Measurements from ENCODE around the gene STAU1.
"Not testable (repeated sequence)": the region's sequence is repeated elsewhere in the genome, so short reads cannot be mapped to it uniquely, and the experiment has no call there.

STAU1 gene

DNA sequence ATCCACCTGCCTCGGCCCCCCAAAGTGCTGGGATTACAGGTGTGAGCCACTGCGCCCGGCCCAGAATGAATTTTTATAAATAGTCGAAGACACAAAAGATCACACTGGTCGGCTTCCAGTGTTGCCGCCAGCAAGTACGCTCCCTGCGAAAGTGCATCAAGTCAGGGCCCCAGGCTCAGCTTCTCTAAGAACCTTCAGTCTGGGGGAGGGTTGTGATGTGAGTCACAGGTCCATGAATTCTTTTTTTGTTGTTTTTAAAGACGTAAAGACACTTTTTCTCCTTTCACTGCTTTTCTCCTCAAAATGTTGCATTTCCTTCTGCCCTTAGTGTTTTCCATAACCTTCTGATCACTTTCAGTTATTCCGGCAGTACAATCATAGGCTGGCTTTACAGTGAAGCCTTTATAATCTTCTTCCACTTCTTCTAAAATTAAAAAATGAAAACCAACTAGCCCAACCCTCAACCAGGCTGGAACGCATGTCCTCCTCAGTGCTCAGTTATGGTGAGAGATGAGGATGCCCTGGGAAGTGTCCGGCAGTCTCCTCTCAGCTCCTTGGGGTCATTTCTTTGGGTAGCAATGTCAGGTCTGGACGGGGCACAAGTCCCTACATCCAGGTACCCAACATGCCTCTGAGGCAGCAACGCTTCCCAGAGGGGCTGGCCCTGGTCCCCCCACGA, 75.4 kb downstream of the STAU1 start:
- no peak for DNase-seq

DNA sequence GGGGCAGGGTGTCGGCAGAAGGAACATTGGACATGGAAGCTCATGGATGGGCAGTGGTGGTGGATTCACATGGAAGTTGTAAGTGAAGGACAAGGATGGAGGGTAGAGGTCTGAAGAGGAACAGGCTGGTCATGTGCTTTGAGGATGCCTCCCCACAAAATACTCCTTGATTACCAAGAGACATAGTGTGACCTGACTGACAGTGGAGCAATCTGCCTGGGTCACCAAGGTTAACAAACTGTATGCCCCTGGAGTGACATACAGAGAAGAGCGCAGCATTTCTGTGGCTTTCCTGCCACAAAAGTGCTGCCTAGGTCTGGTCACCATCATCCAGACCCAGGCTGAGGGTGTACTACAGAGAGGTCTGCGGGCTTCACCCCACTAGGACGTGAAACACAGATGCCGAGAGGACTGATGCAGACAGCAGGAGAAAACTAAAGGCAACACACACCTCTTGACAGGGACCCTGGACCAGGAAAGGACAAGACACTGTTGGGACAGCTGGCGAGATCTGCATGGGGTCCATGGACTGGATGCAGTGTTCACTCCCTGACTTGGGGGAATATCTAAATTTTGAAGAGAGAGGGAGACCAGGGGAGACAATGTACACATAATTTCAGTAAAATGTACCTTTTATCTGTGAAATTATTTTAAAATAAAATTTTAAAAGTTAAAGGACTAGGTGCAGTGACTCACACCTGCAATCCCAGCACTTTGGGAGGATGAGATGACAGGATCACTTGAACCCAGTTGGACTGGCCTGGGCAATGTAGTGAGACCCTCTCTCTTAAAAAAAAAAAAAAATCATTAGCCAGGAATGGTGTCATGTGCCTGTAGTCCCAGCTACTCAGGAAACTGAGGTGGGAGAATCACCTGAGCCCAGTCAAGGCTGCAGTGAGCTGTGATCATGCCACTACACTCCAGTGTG, 77.1 kb downstream of the STAU1 start:
- no peak for DNase-seq

DNA sequence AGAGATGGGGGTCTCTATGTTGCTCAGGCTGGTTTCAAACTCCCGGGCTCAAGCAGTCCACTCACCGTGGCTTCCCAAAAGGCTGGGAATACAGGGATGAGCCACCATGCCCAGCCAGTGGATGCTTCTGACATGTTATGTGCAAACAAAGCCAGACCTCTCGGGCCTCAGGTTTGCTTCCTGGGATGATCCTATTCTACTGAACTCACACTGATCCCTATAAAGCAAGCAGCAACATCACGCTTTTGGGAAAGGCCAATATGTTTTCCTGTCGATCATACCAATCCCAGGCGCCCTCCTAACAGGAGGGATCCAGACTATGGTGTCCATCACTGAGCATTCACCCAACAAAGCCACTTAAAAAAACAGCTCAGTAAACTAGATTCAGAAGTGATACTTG, 81.8 kb downstream of the STAU1 start:
- DNase-seq: no peak

DNA sequence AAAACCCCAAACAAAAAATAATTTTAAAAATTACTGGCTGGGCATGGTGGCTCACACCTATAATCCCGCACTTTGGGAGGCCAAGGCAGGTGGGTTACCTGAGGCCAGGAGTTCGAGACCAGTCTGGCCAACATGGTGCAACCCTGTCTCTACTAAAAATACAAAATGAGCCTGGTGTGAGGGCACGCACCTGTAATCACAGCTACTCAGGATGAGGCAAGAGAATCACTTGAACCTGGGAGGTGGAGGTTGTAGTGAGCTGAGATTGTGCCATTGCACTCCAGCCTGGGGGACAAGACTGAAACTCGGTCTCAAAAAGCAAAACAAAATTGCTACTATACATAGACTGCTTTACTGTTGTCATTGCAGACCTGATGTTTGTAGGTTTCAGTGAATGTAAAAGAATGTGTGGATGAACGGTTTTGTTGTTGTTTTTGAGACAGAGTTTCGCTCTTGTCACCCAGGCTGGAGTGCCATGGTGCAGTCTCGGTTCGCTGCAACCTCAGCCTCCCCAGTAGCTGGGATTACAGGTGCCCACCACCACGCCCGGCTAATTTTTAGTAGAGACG, 83.1 kb downstream of the STAU1 start:
- DNase-seq: not testable (repeated sequence)

DNA sequence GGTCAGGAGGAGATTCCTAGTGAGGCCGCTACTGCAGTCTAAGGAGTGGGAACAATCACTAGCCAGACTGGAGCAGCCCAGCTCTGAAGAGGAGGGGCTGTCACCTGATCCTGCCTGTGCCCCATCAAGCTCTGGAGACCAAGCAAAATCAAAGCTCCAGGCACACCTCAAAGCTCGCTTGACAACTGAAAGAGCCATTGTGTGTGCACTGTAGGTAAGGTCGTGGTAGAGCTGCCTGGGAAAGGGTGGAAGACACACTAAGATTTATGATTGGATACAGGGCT, 83.8 kb downstream of the STAU1 start:
- DNase-seq: no peak

DNA sequence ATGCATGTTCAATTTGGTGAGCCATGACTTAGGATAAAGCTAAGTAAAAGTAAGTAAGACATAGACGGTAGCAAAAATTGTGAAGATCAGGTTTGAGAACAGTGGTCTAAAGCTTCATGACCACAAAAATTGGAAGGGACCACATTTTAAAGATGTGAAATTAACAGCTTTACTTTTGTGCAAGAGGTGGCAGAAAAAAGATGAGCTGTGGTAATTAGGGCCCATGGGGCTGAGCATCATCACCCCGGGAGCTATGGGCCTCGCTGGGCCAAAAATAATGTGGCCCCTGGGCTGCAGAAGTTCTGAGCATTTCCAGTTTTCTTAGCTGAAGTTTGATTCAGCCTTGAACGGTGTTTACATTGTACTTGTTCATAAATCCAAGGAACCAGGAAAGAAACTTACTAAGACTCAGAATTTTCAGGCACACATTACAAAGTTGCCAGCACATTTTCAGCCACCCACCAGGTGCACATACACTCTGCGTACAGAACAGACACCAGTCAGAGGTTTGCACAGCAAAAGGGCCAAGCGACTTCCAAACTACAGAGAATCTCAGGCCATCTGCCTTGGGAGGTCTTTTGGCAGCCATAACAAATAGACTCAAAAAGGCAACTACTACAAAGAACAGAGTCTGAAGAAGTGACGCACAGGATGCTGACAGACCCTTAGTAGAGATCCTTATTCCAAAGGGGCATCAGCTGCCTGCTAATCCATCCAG, 84.3 kb downstream of the STAU1 start:
- no peak for DNase-seq

DNA sequence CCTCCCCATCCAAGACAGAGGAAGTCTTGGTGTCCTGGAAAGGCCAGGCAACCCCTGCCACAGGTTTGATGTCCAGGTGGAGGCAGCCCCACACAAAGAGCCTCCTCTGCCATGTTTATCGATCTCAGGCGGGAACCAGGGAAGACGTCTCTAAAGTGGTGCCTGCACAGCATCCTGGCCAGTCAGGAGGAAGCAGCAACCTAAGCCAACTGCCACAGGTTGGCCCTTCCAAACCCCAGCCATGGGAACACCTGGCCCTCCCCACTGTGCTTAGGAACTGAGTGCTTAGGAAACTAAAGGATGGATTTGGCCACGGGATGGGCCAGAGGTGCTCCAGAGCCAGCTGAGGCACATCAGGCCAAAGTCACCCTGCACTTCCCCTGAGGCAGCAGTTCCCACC, 85.1 kb downstream of the STAU1 start:
- DNase-seq: no peak

DNA sequence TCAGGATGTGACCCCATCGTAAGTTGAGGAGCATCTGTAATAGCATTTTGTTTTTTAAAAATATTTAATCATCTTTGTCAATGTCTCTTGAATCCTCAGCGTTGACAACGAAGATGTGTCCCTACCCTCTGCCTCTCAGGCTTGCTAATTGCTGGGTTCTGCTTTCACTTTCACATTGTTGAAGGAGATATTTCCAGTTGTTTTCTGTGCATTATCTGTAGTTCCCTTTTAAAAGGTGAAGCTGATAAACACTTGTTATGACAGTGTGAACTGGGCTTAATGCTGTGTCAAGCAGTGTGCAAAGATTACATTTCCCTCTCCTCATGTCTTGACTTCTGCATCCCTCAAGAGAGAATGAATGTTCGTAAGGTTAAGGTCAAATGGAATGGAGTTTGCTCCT, 87.2 kb downstream of the STAU1 start:
- DNase-seq: no peak

DNA sequence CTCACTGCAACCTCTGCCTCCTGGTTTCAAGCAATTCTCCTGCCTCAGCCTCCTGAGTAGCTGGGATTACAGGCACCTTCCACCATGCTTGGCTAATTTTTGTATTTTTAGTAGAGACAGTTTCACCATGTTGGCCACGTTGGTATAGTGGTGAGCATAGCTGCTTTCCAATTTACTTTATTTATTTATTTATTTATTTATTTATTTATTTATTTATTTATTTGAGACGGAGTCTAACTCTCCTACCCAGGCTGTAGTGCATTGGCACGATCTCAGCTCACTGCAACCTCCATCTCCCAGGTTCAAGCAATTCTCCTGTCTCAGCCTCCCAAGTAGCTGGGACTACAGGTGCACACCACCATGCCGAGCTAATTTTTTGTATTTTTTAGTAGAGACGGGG, 87.8 kb downstream of the STAU1 start:
- DNase-seq: not testable (repeated sequence)

DNA sequence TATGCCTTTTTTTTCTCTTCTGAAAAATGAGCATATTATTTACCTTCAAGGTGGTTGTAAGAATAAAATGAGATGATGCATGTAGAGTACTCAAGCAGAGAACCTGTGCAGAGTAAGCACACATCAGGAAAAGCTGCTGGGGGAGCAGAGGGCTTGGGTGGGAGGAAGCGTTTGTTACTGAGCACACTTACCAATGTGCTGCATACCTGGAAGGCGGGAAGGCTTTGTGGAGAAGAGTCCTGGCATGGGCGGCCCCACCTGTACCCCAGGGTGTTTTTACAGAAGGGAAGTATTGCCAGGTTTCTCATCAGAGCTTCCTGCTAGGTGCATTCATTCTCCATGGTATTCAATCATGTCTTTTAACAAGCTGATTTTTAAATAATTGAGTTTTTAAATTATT, 89.1 kb downstream of the STAU1 start:
- DNase-seq: no peak

DNA sequence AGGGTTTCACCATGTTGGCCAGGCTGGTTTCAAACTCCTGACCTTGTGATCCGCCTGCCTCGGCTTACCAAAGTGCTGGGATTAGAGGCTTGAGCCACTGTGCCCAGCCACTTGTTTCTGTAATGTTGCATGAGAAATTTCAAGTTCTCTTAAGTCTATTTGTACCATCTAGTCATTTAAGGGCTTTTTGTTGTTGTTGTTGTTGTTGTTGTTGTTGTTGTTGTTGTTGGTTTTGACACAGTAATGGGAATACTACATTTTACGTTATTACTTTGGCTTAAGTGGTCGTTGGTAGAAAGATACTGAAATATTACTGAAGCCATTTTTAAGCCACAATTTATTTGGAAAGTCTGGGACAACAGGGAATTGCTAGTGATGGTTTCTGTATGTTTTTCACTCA, 90.0 kb downstream of the STAU1 start:
- DNase-seq: no peak

DNA sequence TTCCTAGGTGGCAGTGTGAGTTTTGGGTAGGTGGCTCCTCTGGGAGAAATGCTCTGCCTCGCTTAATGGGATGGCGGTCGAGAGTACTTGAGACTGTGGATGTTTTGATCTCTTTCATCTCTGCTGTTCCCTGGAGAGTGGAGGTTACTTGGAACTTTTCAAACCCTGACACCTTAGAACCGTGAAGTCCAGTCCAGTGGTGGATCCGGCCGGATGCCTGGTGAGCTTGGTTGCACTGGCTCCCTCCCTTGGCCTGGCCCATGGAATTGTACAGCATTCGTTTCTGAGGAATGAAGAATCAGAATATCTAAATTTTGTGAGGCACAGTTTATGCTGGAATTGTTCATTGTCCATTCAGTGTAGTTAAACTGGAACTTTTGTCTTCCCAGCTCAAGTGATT, 91.0 kb downstream of the STAU1 start:
- DNase-seq: no peak

DNA sequence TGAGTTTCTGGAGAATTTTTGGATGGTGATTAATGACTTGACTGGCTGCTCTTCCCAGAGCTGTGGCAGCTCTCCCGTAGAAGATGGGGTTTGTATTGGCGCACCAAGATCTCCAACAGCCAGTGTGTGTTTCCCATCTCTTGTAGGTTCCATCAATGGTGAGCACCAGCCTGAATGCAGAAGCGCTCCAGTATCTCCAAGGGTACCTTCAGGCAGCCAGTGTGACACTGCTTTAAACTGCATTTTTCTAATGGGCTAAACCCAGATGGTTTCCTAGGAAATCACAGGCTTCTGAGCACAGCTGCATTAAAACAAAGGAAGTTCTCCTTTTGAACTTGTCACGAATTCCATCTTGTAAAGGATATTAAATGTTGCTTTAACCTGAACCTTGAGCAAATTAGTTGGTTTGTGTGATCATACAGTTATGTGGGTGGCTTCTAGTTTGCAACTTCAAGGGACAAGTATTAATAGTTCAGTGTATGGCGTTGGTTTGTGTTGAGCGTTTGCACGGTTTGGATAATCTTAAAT, 91.9 kb downstream of the STAU1 start:
- DNase-seq: no peak

DNA sequence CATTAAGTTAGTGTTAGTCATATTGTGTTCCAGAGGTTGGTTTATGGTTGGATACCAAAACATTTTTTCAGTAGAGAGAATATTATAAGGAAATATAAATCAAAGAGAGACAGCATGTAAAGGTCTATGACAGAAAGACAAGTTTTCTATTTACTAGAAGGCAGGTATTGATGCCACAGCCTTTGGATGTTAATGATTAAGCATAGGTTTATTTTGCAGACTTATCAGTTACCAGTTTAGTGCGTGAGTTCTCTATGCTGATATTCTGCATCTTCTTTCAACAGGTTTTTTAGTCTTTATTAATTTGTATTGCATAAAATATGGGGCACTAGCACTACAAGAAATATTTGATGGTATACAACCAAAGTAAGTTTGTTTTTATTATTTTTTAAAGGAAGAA, 96.4 kb downstream of the STAU1 start:
- DNase-seq: no peak

DNA sequence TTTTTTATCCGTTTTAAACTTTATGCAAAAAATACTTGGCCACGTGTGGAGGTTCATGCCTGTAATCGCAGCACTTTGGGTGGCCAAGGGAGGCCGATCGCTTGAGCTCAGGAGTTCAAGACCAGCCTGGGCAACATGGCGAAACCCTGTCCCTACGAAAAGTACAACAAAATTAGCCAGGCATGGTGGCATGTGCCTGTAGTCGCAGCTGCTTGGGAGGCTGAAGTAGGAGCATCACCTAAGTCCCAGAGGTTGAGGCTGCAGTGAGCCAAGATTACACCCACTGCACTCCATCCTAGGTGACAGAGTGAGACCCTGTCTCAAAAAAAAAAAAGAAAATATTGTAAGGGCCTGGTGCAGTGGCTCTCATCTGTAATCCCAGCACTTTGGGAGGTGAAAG, 97.0 kb downstream of the STAU1 start:
- DNase-seq: no peak

DNA sequence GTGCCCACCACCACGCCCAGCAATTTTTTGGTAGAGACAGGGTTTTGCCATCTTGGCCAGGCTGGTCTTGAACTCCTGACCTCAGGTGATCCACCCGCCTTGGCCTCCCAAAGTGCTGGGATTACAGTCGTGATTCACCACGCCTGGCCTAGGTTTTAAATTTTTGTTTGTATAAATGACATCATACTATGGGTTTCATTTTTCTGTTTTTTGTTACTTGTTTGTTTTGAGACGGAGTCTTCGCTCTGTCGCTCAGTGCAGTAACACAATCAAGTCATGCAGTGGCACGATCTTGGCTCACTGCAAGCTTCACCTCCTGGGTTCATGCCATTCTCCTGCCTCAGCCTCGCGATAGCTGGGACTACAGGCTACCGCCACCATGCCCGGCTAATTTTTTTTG, 105.8 kb downstream of the STAU1 start:
- DNase-seq: not testable (repeated sequence)

DNA sequence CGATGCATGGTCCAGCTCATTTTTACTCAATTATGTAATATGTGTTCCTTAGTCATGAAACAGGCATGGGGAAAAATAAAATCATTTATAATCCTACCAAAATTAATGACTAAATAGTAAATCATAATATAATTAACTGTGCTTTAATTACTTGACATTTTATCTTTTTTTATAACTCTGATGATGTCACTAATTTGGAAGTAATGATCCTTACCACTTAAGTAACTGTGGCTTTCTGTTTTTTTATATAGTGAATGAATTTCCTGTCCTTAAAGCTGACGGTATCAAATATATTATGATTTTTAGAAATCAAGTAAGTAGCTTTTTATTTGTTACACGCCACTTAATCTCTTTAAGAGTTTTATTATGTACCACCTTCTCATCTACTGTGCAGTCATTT, 109.8 kb downstream of the STAU1 start:
- no peak for DNase-seq

DNA sequence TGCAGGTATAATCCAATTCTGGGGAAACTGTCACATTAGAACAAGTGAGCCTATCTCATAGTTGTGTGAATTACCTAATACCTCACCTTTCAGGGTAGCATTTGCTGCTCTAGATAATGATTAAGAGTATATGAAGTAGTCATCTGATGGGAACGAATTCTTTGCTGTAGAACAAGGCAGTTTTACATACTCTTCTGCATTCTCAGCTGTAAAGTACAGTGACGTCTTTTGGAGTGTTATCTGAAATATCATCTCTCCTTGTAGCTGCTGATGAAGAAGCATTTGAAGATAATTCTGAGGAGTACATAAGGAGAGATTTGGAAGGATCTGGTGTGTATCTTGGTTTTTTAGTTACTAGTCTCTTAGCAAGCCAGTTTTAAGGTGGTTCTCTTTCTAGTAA, 113.6 kb downstream of the STAU1 start:
- no peak for DNase-seq
